ENCODE results near the gene KIF2C. TPM values are rescaled to one million over a fixed set of nuclear protein-coding genes. Genes with fewer than 3 reads are reported as not detected.
A peak's percentile ranks its signal among the peaks of the same experiment; 100 is the strongest.

The KIF2C gene
- total RNA-seq, 2 experiments from 2014 or later: 92.6 to 95.0 TPM

- ATAC-seq (no peak), DNase-seq (no peak)
- Mint-ChIP-seq H3K27me3 (peaks cover 4% of the 10 kb centered on the region), H3K4me1 (ENCODE audit: low read depth) (peaks cover 64% of the 10 kb centered on the region), H3K9me3 (no peaks in the 10 kb centered on the region), H3K4me3 (peak overlapping the region; percentile 77), H3K36me3 (ENCODE audit: low read depth) (peaks cover 24% of the 10 kb centered on the region), H3K27ac (peak overlapping the region; percentile 90)
- CTCF ChIA-PET: no interaction called here
- TF ChIP-seq, protein P1, sequence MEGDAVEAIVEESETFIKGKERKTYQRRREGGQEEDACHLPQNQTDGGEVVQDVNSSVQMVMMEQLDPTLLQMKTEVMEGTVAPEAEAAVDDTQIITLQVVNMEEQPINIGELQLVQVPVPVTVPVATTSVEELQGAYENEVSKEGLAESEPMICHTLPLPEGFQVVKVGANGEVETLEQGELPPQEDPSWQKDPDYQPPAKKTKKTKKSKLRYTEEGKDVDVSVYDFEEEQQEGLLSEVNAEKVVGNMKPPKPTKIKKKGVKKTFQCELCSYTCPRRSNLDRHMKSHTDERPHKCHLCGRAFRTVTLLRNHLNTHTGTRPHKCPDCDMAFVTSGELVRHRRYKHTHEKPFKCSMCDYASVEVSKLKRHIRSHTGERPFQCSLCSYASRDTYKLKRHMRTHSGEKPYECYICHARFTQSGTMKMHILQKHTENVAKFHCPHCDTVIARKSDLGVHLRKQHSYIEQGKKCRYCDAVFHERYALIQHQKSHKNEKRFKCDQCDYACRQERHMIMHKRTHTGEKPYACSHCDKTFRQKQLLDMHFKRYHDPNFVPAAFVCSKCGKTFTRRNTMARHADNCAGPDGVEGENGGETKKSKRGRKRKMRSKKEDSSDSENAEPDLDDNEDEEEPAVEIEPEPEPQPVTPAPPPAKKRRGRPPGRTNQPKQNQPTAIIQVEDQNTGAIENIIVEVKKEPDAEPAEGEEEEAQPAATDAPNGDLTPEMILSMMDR (IDR thresholded peaks at IDR 0.05): no peak
- POLR2A ChIA-PET: interaction anchor here (0.6 to 15.4 kb wide), 13 partner anchors 8 to 1118 kb away, joined by 3 to 553 read pairs (median 7); partner anchors contain the start of genes BTBD19, DYNLT4, EIF2B3 and HECTD3
- intact Hi-C loops (cut with micrococcal nuclease): no loop called here
Measured at GRCh38 chr1:44724955-44725698, 14.5 kb upstream of the KIF2C start.

DNA sequence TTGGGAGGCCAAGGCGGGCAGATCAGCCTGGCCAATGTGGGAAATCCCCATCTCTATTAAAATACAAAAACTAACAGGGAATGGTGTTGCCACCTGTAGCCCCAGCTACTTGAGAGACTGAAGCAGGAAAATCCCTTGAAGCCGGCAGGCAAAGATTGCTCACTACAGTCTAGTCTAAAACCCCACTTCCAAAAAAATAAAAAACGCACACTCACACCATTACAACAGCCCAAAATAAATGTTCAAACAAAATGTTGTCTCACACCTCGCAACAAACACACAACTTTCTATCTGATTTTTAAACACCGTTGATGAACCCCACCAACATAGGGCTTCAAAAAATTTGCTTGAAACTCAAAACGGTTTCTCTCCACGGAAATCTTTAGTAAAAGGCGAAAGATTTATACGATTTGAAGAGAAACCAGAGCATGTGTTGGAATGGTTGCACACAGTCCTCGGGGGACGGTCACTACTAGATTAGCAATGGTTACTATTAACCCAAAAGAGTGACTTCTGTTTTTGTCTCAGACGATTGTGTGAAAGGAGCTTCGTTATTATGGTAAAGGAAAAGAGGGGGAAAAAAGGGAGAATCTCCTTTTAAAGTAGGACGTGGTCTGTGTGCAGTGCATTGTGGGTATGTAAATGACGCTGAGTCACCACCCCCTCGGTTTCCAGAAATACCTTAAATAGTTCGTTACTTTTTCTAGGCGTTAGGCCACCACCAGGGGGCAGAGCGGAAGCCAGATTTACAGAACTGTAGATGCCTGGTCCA, 8.7 kb upstream of the KIF2C start, which contains the start of gene RNU5D-1:
TSS of gene RNU5D-1 (minus strand) at position 430 of the 772 bp plus-strand sequence.
- intact Hi-C loops (cut with micrococcal nuclease): loop anchor here (1.0 to 5.0 kb wide), 3 partner anchors 10 to 78 kb away; partner anchors contain the start of genes BTBD19 and RPS8
- ChIA-PET POLR2A (interaction anchor here (0.6 to 15.4 kb wide), 76 partner anchors 11 to 1516 kb away, joined by 3 to 553 read pairs (median 5); partner anchors contain the start of genes ARMH1, BEST4, BTBD19 and DYNLT4), CTCF (interaction anchor here (0.7 to 4.6 kb wide), 24 partner anchors 9 to 575 kb away, joined by 3 to 45 read pairs (median 4); partner anchors contain the start of genes BTBD19, EIF2B3, PLK3 and PTCH2)
- Mint-ChIP-seq H3K9me3 (no peaks in the 10 kb centered on the region), H3K27me3 (peaks cover 2% of the 10 kb centered on the region), H3K36me3 (ENCODE audit: low read depth) (peaks cover 8% of the 10 kb centered on the region), H3K4me3 (peak within 1 kb of the TSS; percentile 61), H3K4me1 (ENCODE audit: low read depth) (peaks cover 38% of the 10 kb centered on the region), H3K27ac (peak within 1 kb of the TSS; percentile 100)
- DNase-seq: peak; percentile 99
- TF ChIP-seq, protein P1 (IDR thresholded peaks at IDR 0.05): peak; percentile 93
- peak; percentile 84 for ATAC-seq

GRCh38 chr1:44733365-44733764, 6.3 kb upstream of the KIF2C start:
- H3K27me3 Mint-ChIP-seq: peaks cover 2% of the 10 kb centered on the region
- intact Hi-C loops (cut with micrococcal nuclease): loop anchor here (5.0 kb wide), 1 partner anchor 44 kb away; the partner anchor contains the start of gene RPS8
- peaks cover 22% of the 10 kb centered on the region for H3K4me1 Mint-ChIP-seq (ENCODE audit: low read depth)
- no peaks in the 10 kb centered on the region for H3K9me3 Mint-ChIP-seq
- no peak for DNase-seq
- CTCF ChIA-PET: interaction anchor here (1.2 to 4.6 kb wide), 4 partner anchors 53 to 86 kb away, joined by 3 to 45 read pairs (median 4); partner anchors contain the start of gene PLK3
- POLR2A ChIA-PET: interaction anchor here (0.9 to 8.5 kb wide), 7 partner anchors 11 to 98 kb away, joined by 3 to 553 read pairs (median 56); partner anchors contain the start of genes BTBD19, DYNLT4, KIF2C and RPS8
- TF ChIP-seq, protein P1 (IDR thresholded peaks at IDR 0.05): no peak
- ATAC-seq: no peak
- no peak overlapping the region for H3K4me3 Mint-ChIP-seq
- no peak overlapping the region for H3K27ac Mint-ChIP-seq
- peaks cover 3% of the 10 kb centered on the region for H3K36me3 Mint-ChIP-seq (ENCODE audit: low read depth)

GRCh38 chr1:44733784-44734183, 5.9 kb upstream of the KIF2C start:
- Mint-ChIP-seq H3K4me3 (no peak overlapping the region), H3K27me3 (peaks cover 2% of the 10 kb centered on the region), H3K4me1 (ENCODE audit: low read depth) (peaks cover 20% of the 10 kb centered on the region), H3K27ac (no peak overlapping the region), H3K9me3 (no peaks in the 10 kb centered on the region), H3K36me3 (ENCODE audit: low read depth) (peaks cover 3% of the 10 kb centered on the region)
- ATAC-seq: no peak
- intact Hi-C loops (cut with micrococcal nuclease): loop anchor here (5.0 kb wide), 1 partner anchor 44 kb away; the partner anchor contains the start of gene RPS8
- TF ChIP-seq, protein P1 (IDR thresholded peaks at IDR 0.05): no peak
- POLR2A ChIA-PET: interaction anchor here (1.1 to 8.5 kb wide), 4 partner anchors 14 to 85 kb away, joined by 3 to 553 read pairs (median 114); partner anchors contain the start of genes BTBD19, DYNLT4 and RPS8
- CTCF ChIA-PET: interaction anchor here (1.2 to 4.6 kb wide), 4 partner anchors 53 to 86 kb away, joined by 3 to 45 read pairs (median 4); partner anchors contain the start of gene PLK3
- no peak for DNase-seq

All from activated CD8-positive, alpha-beta T cell treated with anti-CD3 and anti-CD28 coated beads for 36 hours (primary cell).